Natural killer cell treated with Interleukin-12 subunit alpha and Interleukin-12 subunit beta and Interleukin-15 and Interleukin-18, amount 100 ng/mL, for 72 hours (primary cell): Measurements from ENCODE around the gene MACROD2. TPM values are rescaled to one million over a fixed set of nuclear protein-coding genes. Genes with fewer than 3 reads are reported as not detected.

Experiments used
- ATAC-seq, 2 donors: fragments of 150-1000 bp; cut with Tn5 transposase in 1 of 2; sonication (Bioruptor Pico), chemical (Tn5 transposase) in 1 of 2; 2 replicates each; pipeline ENCODE4 v1.10.0; 2021
- DNase-seq: peaks from one replicate; pipeline ENCODE4 v3.0.0; 2022; ENCODE audit warnings: low spot score
- H3K27ac Mint-ChIP-seq, 2 donors: 1 replicate in 1 of 2; 2 replicates in 1 of 2; pipeline ENCODE4 v1.8.0; 2022; ENCODE audit warnings: mixed read lengths in 2 of 2, mild to moderate bottlenecking in 1 of 2, moderate library complexity in 1 of 2
- H3K27me3 Mint-ChIP-seq, 2 donors: 1 replicate in 1 of 2; 2 replicates in 1 of 2; pipeline ENCODE4 v1.8.0; 2022; ENCODE audit warnings: mixed read lengths in 2 of 2
- H3K36me3 Mint-ChIP-seq: one replicate; pipeline ENCODE4 v1.8.0; 2022; ENCODE audit warnings: mixed read lengths
- H3K4me1 Mint-ChIP-seq, 2 donors: 1 replicate in 1 of 2; 2 replicates in 1 of 2; pipeline ENCODE4 v1.8.0; 2022; ENCODE audit warnings: low read depth in 2 of 2, mixed read lengths in 2 of 2, mild to moderate bottlenecking in 1 of 2
- H3K4me3 Mint-ChIP-seq: one replicate; pipeline ENCODE4 v1.8.0; 2022; ENCODE audit warnings: mixed read lengths
- H3K9me3 Mint-ChIP-seq: 2 replicates; pipeline ENCODE4 v1.8.0; 2022; ENCODE audit warnings: mixed read lengths
- total RNA-seq, 2 donors: library from RNA; stranded (reverse); gene quantifications; one replicate each; pipeline ENCODE4 v1.2.3, GENCODE V29; 2022

The MACROD2 gene
- total RNA-seq, 2 donors from 2014 or later, result not detected

DNA sequence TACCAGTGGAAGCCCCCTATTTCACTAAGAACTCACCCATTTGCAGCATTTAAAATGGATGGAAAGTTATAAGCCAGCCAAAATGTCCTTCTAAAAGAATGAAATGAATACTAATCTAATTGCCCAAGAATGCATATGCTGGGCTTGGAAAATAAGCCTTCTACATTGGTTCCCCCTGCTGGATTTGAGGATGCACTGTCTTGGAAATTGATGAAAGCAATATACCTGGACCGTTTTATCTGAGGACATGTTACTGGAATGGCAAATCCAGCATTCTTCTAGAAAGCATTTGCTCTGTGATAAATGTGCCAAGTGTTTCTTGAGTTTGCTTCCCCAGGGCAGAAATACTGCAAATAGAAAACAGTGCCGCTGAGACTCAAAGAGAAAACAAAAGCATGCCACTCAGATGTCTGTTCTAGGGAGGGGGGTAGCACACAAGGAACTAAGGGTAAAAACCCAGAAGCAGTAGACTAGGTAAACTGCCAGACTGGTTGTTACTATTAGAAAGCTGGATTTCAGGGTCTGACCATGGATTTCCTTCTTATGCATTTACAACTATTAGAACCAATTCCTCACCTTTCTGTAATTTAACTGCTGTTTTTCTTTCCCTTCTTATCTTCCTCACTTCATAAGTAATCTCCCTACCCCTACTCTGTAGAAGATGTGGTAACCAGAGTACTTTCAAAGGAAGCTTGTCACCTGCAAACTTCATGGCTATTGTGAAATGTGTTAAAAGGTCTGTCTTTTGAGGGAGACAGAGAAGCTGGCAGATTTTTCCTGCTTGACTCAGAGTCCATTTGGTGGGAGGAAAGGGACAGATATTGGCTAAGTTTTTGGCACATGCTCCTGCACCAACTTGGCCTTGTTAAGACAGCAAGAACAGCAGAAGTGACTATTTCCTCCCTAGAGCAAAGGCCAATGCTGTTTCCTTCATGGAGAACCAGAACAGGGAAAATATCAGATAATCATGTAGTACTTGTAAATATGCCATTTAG, 1935.3 kb downstream of the MACROD2 start:
- no peak overlapping the region for H3K4me3 Mint-ChIP-seq
- ATAC-seq (no peak), DNase-seq (no peak)
- H3K27ac Mint-ChIP-seq, result no peak overlapping the region
- H3K36me3 Mint-ChIP-seq, result no peaks in the 10 kb centered on the region
- peaks cover 0 to 2% of the 10 kb centered on the region in 2 donors for H3K27me3 Mint-ChIP-seq
- no peaks in the 10 kb centered on the region for H3K4me1 Mint-ChIP-seq
- no peaks in the 10 kb centered on the region for H3K9me3 Mint-ChIP-seq

DNA sequence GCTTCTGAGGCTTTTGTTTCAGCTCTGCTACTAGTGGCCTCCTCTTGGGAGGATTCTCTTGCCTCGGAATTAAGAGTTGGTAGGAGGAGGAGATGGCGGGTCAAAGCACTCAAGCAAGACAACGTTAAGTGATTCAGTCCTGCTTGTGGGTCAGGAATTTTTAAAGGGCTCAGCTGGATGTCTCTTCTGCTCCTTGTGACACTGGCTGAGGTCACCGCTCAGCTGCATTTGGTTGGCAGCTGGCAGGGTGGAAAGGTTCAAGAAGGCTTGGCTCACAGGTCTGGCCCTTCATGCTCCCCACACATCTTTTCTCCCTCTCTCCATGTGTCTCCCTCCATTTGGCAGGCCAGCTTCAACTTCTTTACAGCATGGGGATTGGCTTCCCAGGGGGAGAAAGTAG, 1936.6 kb downstream of the MACROD2 start:
- no peaks in the 10 kb centered on the region for H3K36me3 Mint-ChIP-seq
- no peaks in the 10 kb centered on the region for H3K27me3 Mint-ChIP-seq
- no peak overlapping the region for H3K4me3 Mint-ChIP-seq
- H3K27ac Mint-ChIP-seq, result no peak overlapping the region
- no peaks in the 10 kb centered on the region for H3K9me3 Mint-ChIP-seq
- H3K4me1 Mint-ChIP-seq, result no peaks in the 10 kb centered on the region
- no peak for ATAC-seq
- DNase-seq, result no peak

DNA sequence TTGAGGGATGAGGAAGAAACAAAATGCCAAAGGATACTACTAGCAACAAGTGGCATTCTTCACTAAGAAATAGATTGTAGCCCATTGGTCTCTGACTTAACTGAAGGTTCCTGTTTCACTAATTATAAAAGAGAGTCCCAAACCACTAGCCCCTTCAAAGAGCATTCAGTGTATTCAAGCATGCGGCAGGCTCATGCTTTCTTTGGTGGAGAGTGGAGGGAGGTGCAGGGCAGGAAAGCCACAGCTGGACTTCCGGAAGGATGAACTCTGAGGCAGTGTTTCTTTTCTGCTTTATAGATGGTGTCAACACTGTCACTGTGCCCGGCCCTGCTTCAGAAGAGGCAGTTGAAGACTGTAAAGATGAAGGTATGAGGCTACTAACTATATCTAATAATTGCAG, 1941.9 kb downstream of the MACROD2 start:
- Mint-ChIP-seq H3K27ac (no peak overlapping the region), H3K9me3 (peaks cover 4% of the 10 kb centered on the region), H3K4me1 (no peaks in the 10 kb centered on the region), H3K27me3 (peaks cover 0 to 2% of the 10 kb centered on the region in 2 donors), H3K36me3 (no peaks in the 10 kb centered on the region), H3K4me3 (no peak overlapping the region)
- DNase-seq, result no peak
- ATAC-seq, result no peak

DNA sequence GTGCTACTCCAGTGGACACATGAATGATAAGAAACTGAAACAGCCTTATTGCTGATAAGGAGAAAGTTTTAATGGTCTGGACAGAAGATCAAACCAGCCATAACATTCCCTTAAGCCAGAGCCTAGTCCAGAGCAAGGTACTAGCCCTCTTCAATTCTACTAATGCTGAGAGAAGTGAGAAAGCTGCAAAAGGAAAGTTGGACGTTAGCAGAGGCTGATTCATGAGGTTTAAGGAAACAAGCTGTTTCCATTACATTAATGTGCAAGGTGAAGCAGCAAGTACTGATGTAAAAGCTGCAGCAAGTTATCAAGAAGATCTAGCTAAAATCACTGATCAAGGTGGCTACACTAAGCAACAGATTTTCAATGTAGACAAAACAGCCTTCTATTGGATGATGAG, 1943.5 kb downstream of the MACROD2 start:
- ATAC-seq (no peak), DNase-seq (no peak)
- Mint-ChIP-seq H3K9me3 (peaks cover 4% of the 10 kb centered on the region), H3K27ac (no peak overlapping the region), H3K27me3 (peaks cover 0 to 4% of the 10 kb centered on the region in 2 donors), H3K4me1 (no peaks in the 10 kb centered on the region), H3K36me3 (no peaks in the 10 kb centered on the region), H3K4me3 (no peak overlapping the region)

DNA sequence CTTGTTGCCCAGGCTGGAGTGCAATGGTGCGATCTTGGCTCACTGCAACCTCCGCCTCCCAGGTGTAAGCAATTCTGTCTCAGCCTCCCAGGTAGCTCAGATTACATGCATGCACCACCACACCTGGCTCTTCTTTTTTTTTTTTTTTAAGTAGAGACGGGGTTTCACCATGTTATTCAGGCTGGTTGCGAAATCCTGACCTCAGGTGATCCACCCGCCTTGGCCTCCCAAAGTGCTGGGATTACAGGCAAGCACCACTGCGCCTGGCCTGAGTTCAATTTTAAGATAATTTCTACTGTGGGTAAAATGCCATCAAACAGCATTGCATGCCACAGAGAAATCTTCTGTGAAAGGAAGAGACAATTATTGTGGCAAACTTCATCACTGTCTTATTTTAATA, 1944.8 kb downstream of the MACROD2 start:
- Mint-ChIP-seq H3K27ac (no peak overlapping the region), H3K36me3 (no peaks in the 10 kb centered on the region), H3K4me1 (no peaks in the 10 kb centered on the region), H3K4me3 (no peak overlapping the region), H3K27me3 (peaks cover 0 to 4% of the 10 kb centered on the region in 2 donors), H3K9me3 (peaks cover 4% of the 10 kb centered on the region)
- no peak for DNase-seq
- no peak for ATAC-seq

DNA sequence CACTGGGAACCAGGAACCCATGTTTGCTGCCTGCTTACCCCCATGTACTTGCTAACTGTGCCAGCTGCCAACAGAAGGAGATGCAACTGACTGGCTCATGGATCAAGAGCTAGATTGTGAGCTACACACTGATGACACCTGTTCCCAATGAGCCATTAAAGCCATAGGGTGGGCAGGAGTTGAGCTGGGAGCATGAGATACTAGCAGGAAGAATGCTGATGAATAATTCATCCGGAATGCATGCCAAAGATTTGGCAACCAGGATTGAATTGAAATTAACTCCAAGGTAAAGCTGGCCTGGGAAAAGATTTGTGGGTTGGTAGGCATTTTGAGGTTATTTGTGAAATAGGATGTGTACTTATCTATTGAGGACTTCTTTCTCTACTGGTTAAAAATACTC, 1946.8 kb downstream of the MACROD2 start:
- ATAC-seq, result no peak
- Mint-ChIP-seq H3K4me1 (no peaks in the 10 kb centered on the region), H3K27ac (no peak overlapping the region), H3K9me3 (peaks cover 4% of the 10 kb centered on the region), H3K27me3 (peaks cover 0 to 8% of the 10 kb centered on the region in 2 donors), H3K36me3 (no peaks in the 10 kb centered on the region), H3K4me3 (no peak overlapping the region)
- no peak for DNase-seq

DNA sequence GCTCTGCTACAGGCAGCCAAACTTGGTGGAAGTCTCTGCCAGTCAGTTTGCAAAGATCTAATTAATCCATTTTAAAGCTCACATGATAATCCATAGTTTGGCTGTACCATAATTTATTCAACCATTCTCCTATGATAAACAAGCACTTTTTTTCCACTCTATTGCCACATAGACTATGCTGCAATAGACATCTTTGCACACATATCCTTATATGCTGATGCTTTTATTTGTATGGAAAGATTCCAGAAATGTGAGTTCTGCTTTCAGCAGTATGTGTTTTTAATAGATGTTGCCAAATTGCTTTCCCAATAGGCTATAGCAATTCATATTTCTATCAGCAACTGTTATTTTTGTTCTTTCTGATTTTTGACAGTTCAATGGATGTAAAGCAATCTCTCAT, 1950.0 kb downstream of the MACROD2 start:
- ATAC-seq (no peak), DNase-seq (no peak)
- Mint-ChIP-seq H3K27me3 (peaks cover 0 to 6% of the 10 kb centered on the region in 2 donors), H3K27ac (no peak overlapping the region), H3K4me3 (no peak overlapping the region), H3K36me3 (no peaks in the 10 kb centered on the region), H3K4me1 (no peaks in the 10 kb centered on the region), H3K9me3 (no peaks in the 10 kb centered on the region)

DNA sequence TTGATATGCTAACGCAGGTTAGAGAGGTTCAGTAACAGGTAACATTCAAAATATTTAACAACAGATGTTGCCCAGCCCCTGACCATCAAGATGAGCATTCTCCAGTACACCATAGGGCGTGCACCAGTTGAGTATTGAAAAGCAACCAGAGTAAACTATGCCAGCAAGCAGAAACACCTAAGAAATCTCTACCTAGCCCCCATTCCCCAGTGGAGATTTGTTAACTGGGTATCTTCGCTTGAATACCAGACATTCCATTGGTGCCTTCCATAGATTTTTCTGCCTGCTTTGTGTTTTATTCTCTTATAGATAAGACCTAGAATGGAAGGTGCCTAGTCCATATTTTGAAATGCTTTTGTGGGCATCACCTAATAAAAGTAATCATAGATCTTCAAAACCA, 1954.1 kb downstream of the MACROD2 start:
- Mint-ChIP-seq H3K27ac (no peak overlapping the region), H3K4me3 (no peak overlapping the region), H3K27me3 (peaks cover 0 to 10% of the 10 kb centered on the region in 2 donors), H3K9me3 (no peaks in the 10 kb centered on the region), H3K36me3 (no peaks in the 10 kb centered on the region), H3K4me1 (no peaks in the 10 kb centered on the region)
- DNase-seq (no peak), ATAC-seq (no peak)

DNA sequence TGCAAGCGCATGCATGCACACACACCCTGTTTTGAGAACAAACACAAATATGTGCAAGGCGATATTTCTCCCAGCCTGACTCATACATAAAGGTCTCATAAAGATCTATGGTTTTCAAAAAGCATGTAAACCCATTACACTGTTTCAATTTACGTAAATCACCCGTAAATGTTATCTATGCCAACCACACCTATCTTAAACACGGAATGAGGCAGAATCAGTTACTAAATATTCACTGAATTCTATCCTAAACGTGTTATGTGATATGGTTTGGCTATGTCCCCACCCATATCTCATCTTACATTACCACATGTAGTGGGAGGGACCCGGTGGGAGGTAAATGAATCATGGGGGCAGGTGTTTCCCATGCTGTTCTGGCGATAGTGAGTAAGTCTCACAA, 1956.3 kb downstream of the MACROD2 start:
- no peak for ATAC-seq
- Mint-ChIP-seq H3K4me1 (no peaks in the 10 kb centered on the region), H3K36me3 (no peaks in the 10 kb centered on the region), H3K27me3 (peaks cover 0 to 6% of the 10 kb centered on the region in 2 donors), H3K4me3 (no peak overlapping the region), H3K27ac (no peak overlapping the region), H3K9me3 (no peaks in the 10 kb centered on the region)
- DNase-seq, result no peak

DNA sequence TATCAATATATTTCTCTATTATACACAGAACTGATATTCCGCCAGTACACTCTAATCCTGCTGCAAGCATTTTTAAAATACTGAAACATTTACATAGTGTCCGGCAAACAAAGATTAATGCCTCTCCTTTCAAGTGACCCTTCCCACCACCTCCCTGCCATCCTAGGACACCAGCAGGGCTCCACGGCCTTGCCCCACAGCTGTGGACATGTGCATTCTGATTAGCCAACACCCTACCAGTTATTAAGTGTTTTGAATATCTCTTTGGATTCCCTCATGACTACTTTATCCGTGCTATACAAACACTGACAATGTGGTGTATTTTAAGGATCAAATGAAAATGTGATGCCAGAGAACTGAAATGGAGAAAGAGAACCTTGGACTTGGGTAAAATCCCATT, 1962.8 kb downstream of the MACROD2 start:
- Mint-ChIP-seq H3K9me3 (no peaks in the 10 kb centered on the region), H3K27ac (no peak overlapping the region), H3K4me3 (no peak overlapping the region), H3K27me3 (peaks cover 0 to 3% of the 10 kb centered on the region in 2 donors), H3K36me3 (no peaks in the 10 kb centered on the region), H3K4me1 (no peaks in the 10 kb centered on the region)
- ATAC-seq (no peak), DNase-seq (no peak)

DNA sequence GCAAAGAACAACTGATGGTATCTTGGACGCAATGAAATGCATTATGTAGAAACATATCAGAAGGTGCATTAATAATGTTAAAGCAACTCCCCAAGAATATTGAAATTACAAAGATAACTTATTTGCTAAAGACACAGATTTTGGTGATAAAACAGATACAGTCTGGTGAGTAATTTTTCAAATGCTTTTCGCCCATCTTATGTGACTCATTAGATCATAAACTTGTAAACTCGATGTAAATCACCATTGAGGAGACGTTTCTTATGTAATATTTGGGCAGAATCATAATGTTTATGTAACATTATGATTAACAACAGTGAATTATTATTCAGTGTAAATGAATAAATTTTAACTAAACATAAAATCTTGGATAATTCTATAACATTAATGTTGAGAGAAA, 1969.8 kb downstream of the MACROD2 start:
- Mint-ChIP-seq H3K4me1 (no peaks in the 10 kb centered on the region), H3K27me3 (no peaks in the 10 kb centered on the region), H3K27ac (no peak overlapping the region), H3K4me3 (no peak overlapping the region), H3K36me3 (no peaks in the 10 kb centered on the region), H3K9me3 (peaks cover 2% of the 10 kb centered on the region)
- DNase-seq, result no peak
- no peak for ATAC-seq

DNA sequence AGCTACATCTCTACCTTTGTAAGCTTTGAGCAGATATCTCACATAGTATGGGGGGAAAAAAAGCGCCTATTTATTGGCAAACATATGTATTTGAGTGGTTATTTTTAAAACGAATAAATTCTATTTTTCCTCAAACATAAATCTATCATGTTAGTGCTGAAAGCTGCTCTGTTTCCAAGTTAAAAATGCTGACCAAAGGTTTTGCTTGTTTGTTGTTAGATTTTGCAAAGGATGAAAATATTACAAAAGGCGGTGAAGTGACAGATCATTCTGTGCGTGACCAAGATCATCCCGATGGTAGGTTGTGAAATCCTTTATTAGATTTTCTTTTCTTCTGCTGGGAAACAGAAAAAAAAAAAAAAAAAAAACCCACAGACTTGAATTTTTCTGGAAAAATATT, 1972.0 kb downstream of the MACROD2 start:
- no peaks in the 10 kb centered on the region for H3K4me1 Mint-ChIP-seq
- DNase-seq (no peak), ATAC-seq (no peak)
- H3K27ac Mint-ChIP-seq, result no peak overlapping the region
- H3K36me3 Mint-ChIP-seq, result peaks cover 10% of the 10 kb centered on the region
- peaks cover 8% of the 10 kb centered on the region for H3K9me3 Mint-ChIP-seq
- H3K4me3 Mint-ChIP-seq, result no peak overlapping the region
- peaks cover 0 to 5% of the 10 kb centered on the region in 2 donors for H3K27me3 Mint-ChIP-seq

DNA sequence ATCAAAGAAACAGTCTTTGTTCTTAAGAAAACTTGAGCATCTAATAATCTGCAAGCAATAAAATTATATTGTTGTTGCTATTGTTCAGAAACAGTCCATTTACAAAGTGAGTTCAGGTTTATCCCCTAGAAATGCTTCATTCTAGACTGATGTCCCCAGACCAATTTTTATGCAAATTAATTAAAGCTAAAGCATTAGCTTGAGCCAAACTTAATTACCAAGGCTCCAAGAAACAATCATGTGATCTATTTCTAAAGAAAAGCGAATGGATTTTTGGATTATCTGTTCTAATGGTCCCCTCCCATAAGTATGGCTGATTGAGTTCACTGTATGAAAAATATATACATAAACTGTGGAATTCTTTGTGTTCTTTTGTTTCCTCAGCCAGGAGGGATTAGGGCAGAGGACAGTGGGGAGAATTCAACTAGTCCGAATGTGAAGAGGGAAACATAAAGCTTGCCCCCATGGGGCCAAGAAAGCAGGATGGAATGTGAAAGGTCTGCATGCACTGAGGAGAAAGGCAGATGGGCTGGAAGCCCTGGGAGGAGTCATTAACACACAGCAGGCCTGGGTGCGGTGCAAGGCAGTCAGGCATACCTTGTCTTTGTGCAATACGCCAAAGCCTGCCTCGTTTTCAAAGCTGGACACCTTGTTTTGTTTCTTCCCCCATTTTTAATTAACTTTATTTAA, 1980.9 kb downstream of the MACROD2 start:
- H3K27ac Mint-ChIP-seq, result no peak overlapping the region
- peaks cover 14% of the 10 kb centered on the region for H3K36me3 Mint-ChIP-seq
- ATAC-seq, result no peak
- no peak overlapping the region for H3K4me3 Mint-ChIP-seq
- H3K9me3 Mint-ChIP-seq, result peaks cover 6% of the 10 kb centered on the region
- no peaks in the 10 kb centered on the region for H3K4me1 Mint-ChIP-seq
- peaks cover 0 to 9% of the 10 kb centered on the region in 2 donors for H3K27me3 Mint-ChIP-seq
- no peak for DNase-seq

DNA sequence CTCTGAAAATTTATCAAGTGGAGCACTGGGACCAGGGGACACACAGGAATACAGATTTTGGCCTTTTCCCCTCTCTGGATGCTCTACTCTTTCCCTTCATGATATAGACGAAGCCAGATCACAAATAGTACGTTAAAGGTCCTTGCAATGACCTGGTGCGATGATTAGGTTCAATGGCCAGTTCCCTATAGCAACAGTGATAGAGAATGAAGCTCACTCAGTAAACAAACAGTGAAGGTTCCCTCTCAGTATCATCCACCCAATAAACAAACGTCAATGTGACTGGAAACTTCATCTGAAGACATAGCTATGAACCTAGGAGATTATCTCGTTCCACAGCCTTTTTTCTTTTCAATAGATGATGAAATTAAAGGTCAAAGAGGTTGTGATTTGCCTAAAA, 1981.7 kb downstream of the MACROD2 start:
- Mint-ChIP-seq H3K4me1 (no peaks in the 10 kb centered on the region), H3K4me3 (no peak overlapping the region), H3K9me3 (peaks cover 4% of the 10 kb centered on the region), H3K27ac (no peak overlapping the region), H3K27me3 (peaks cover 0 to 7% of the 10 kb centered on the region in 2 donors), H3K36me3 (peaks cover 7% of the 10 kb centered on the region)
- no peak for DNase-seq
- ATAC-seq, result no peak
